ENCODE data around the gene CDKAL1.

DNA sequence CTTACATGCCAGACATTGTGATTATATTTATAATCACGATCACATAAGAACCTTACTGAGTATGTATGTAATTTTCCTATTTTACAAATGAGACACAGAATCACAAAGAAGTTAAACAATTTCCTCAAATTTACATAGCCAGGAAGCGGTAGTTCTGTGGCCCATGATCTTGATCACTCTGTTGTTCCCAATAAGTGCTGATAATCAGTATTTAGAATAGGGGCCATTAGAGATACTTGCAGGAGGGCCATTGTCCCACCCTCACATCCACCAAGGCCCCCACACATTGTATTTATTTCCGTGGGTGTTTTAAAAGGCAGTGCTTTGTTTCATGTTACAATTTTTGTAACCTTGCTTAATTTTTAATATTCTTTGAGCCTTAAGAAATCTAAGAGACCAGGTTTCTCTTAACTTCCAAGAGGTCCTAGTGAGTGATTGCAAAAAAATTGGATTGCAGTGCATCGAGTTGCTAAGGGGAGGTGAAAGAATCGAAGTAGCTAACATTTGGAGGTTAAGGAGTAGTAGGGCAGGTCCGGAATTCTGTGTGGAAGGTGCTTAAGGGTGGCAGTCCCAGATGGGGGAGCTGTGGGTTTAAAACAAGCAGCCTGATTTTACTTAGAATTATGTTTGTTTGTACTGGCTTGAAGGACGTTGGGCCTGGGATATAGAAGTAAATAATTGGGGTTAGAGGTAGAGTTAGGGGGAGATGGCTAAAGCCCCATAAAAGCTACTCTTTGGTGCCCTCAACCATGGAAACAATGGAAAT is 339.4 kb downstream of the CDKAL1 start:
- no peak for TF ChIP-seq POLR2AphosphoS5 (IDR thresholded peaks at IDR 0.05; ENCODE audit: low read depth, low read length)
- TF ChIP-seq CHD2 (IDR thresholded peaks at IDR 0.05; ENCODE audit: low read length), result no peak
- TF ChIP-seq, protein P1, sequence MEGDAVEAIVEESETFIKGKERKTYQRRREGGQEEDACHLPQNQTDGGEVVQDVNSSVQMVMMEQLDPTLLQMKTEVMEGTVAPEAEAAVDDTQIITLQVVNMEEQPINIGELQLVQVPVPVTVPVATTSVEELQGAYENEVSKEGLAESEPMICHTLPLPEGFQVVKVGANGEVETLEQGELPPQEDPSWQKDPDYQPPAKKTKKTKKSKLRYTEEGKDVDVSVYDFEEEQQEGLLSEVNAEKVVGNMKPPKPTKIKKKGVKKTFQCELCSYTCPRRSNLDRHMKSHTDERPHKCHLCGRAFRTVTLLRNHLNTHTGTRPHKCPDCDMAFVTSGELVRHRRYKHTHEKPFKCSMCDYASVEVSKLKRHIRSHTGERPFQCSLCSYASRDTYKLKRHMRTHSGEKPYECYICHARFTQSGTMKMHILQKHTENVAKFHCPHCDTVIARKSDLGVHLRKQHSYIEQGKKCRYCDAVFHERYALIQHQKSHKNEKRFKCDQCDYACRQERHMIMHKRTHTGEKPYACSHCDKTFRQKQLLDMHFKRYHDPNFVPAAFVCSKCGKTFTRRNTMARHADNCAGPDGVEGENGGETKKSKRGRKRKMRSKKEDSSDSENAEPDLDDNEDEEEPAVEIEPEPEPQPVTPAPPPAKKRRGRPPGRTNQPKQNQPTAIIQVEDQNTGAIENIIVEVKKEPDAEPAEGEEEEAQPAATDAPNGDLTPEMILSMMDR (IDR thresholded peaks at IDR 0.05; ENCODE audit: control extremely low read depth in 1 of 3, insufficient read depth in 1 of 3, low read depth in 1 of 3, low read length in 3 of 3), result peak; percentile 31 to 35 (median 32)
- TF ChIP-seq KDM4A (IDR thresholded peaks at IDR 0.05; ENCODE audit: low read depth, low read length, severe bottlenecking), result no peak
- TF ChIP-seq SP1 (IDR thresholded peaks at IDR 0.05; ENCODE audit: low read depth, low read length), result no peak
- TF ChIP-seq KDM1A (IDR thresholded peaks at IDR 0.05; ENCODE audit: borderline replicate concordance, low read length), result no peak
- TF ChIP-seq POLR2A (IDR thresholded peaks at IDR 0.05; ENCODE audit: control extremely low read depth in 1 of 2, low read depth in 2 of 2, low read length in 2 of 2), result no peak
- no peak for TF ChIP-seq TAF1 (IDR thresholded peaks at IDR 0.05; ENCODE audit: low read depth, low read length)

Data from H1 (cell line).